ENCODE results near the gene ARHGAP26.

ARHGAP26 gene

DNA sequence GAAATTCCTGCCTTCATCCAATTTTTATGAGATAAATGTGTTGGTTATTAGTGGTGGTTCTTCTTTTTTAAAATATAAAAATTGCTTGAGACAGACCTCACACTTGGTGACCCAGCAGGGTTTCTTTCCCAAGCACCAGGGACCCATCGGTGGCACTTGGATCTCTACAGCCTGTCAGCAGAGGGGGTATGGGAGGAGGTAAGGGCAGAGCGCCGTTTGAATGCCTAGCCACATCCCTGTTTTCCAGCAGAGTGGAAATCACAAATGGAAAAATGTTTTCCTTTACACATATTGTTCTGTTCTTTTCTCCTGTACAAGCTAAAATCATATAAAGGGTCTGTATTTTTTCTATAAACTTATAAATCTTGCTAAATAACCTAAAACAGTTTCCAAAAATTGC lies 385.3 kb downstream of the ARHGAP26 start:
- DNase-seq, result no peak

- DNase-seq, result no peak
Measured at GRCh38 chr5:143156086-143156485, 385.9 kb downstream of the ARHGAP26 start.

DNA sequence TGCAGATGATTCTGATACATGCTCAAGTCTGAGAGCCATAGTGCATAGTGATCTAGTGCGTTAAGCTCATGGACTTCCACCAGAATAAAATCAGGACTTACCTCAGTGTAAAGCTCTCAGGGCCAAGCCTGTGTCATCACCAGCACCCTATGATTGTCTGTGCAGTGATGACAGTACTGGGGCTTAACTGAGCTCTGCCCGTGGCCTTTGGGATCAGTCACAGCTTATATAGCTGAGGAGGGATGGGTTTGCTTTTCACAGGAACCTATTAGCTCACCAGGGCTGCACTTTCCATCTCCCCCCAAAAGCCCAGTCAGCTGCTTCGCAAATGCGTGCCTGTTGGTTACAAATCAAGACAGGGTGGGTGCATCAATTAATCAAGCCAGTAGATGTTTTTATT lies 386.4 kb downstream of the ARHGAP26 start:
- no peak for DNase-seq

GRCh38 chr5:143159031-143159430 lies 388.9 kb downstream of the ARHGAP26 start:
- no peak for DNase-seq

- peak; percentile 29 for DNase-seq
Measured at GRCh38 chr5:143161885-143162540, 391.8 kb downstream of the ARHGAP26 start.

- no peak for DNase-seq
Measured at GRCh38 chr5:143162810-143163209, 392.6 kb downstream of the ARHGAP26 start.

- no peak for DNase-seq
Measured at GRCh38 chr5:143164557-143164956, 394.4 kb downstream of the ARHGAP26 start.

DNA sequence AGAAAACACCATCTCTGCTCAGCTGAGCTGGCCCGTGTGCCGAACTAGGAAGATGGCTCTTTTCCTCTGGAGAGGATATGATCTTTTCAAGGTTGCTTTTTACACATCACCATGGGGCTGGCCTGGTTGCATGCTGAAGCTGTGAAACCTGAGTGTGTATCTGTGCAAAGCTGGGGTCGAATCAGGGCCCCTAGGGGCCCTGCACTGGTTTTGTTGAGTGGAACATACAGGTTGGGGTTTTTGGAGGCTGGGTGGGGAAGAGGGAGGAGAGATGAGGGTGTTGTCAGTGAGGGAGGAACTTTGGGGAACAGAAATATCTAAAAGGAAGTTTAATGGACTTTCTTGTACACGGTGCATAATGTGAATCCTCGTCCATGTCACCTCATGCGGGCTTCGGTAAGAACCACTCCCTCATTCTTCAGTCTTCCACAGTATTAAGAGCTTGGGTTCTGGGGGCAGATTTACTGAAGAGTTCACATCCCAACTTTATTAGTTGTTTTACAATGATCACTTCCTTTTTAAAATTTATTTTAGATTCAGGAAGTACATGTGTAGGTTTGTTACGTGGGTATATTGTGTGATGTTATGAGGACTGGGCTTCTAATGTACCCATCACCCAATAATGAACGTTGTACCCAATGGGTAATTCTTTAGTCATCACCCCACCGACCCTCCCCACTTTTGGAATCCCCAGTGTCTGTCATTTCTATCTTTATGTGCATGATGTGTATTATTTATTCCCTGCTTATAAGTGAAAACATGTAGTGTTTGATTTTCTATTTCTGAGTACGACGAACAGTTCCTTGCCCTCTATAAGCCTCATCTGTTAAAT lies 395.1 kb downstream of the ARHGAP26 start:
- DNase-seq, result no peak

DNA sequence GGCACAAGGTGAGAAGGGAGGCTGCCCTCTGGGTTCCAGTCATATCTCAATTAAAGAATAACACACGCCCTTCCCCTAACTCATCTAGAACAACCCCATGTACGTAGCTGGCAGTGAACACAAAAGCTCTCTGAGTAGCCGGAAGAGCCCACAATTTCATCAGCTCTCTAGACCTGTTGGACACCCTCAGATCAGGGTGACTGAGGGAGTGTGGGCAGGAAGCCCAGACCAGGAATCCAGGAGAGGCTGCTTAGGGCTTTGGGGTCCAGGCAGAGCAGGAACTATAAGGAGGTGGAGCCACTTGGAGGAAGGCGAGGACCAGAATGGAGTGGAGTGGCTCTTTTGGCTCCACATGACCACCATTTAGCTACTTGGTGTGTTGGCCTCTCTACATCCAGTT lies 395.9 kb downstream of the ARHGAP26 start:
- DNase-seq, result no peak

DNA sequence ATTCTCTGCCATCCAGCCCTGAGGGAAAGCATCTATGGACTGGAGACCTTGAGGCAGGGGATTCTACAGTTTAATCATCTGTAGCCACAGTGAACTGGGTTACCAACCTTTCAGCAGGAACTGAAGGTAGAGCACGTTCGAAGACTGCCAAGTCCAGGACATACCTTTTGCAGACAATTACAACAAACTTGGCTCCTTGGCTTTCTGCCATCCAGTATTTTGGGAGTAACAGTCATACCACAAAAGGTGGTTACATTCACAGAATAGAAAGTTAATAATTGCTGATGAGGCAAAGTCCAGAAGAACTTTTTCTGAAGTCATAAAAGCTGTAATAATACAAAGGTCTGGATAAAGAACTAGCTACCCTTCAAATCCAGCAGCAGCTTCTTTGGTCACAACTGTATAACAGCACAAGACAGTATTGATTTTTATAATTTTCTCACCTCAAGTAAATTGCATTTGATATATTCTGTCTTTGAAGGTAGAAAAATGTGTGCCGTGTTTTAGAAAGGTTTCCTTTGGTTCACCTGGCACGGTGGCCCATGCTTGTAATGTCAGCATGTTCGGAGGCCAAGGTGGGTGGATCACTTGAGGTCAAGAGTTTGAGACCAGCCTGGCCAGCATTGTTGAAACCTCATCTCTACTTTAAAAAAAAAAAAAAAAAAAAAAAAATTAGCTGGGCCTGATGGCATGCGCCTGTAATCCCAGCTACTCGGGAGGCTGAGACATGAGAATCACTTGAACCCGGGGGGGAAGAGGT lies 396.7 kb downstream of the ARHGAP26 start:
- DNase-seq, result no peak

DNA sequence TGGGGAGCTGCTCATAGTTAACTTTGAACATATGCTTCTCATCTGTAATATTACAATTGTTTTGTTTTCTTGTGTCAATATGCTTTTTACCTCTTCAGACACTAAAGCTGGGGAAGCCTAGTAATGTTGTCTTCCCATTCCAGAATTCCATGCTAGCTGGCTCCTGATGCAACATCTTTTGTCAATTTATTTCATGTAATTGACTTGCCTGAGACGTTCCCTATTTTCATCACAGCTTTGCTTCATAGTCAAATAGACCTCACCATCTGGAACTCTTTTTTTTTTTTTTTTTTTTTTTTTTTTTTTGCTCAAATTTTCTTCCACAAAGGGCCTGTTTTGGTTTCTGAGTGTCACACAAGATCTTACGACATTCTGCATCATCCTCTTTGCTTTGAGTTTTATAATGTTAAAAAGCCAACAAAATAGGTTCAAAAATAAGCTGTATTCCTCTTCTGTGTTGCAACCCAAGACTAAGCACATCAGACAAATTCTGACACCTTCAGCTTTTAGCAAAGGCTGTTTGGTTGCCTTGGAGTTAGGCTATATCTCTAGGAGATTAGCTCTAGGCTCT lies 398.1 kb downstream of the ARHGAP26 start:
- DNase-seq, result no peak

DNA sequence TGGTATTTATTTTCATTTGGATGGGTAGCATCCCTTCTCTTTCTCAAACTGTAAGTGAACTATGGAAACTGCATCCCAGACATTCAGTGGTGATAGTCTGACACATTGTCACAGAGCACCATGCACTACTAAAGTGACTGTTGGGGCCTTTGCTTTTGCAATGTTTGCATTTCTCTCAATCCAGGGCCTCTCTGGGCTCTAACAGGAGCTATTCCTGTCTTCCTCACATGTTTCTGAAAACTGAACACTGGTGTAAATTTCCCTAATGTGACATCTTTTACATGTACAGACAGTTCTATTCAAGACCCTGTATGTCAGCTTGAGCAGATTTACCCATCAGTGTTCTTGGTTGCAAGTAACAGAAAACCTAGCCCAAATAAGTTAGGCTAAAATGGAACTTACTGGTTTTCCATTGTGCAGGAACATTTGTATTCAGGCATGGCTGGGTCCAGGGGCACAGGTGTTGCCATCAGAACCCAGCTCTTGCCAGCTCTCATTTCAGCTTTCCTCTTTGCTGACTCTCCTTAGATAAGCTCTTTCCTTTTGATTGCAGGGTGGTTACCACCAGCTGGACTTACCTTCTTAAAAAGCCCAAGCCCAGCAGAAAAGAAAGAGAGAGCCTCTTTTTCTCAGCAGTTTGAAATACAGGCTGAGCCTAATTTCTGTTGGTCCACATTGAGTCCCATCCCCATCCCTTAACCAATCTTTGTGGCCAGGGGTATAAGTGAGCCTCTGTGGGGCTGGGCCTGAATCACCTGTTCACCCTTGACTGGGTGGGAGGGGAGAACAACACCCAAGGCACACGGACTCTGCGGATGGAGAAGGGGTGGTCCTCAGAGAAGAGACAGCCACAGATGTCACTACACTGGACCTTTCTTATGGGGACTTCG lies 399.0 kb downstream of the ARHGAP26 start:
- no peak for DNase-seq

- no peak for DNase-seq
Measured at GRCh38 chr5:143170104-143170503, 399.9 kb downstream of the ARHGAP26 start.

DNA sequence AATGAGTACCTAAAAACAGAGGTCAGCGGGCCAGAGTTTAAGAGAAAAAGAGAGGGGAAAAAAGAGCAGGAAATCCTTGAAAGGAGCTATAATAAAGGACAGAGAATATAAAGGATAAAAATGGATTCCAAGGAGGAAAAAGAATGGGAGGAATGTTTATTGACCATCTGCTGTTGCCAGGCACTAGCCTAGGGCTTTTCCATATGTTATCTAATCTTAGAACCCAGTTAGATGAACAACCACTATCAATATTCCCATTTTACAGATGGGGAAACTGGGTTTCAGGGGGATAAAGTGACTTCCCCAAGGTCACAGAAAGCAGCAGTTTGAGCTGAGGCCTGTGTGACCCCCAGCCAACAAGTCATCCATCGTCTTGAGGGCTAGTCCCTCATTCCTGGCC lies 400.8 kb downstream of the ARHGAP26 start:
- no peak for DNase-seq

DNA sequence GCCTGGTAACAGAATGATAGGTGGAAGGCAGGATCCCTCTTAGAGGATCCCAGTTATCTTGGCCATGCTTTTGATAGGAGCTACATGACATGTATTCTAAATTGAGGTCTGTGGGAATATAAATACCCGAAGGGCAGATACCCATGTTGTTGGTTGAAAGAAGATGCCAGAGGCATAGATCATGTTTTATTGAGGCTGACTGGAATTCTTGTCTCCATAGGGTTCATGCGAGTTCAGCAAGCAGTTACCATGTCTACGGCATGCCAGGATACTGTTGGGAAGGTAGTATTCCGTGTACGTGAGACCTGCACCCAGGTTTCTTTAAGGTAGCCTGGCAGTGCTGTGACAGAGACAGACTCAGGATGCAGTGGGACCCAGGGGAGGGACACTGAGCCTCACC lies 402.6 kb downstream of the ARHGAP26 start:
- DNase-seq, result no peak

DNA sequence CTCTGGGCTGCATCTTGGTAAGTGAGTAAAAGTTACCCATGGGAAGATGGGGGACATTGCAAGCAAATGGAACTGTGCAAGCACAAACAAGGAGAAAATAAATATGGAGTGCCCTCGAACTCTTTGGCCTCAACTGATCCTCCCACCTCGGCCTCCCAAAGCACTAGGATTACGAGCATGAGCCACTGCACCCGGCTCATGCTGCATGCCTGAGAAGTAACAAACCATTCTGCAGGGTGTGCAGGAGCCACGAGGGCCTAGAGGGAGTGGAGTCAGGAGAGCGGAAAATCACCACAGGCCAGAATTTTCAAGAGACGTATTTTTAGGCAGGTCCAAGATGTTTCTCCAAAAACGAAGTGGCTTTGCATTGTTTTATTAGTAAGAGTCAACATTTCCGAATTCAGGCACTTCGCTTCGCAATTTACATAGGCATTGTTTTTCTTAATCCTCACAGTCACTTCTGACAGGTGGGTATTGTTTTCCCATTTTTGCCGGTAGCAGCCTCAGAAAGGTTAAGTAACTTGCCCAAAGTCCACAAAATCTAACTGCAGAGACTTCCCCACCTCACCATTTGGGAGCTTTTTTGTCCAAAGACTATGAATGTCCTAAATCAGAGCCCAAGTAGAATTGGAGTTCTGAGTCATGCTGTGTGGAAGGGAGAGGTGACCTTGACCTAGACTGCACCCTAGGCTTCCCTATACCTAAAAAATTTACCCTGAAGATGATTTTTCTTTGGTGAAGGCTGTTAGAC lies 403.1 kb downstream of the ARHGAP26 start:
- no peak for DNase-seq

GRCh38 chr5:143174714-143175398 lies 404.7 kb downstream of the ARHGAP26 start:
- DNase-seq, result no peak

DNA sequence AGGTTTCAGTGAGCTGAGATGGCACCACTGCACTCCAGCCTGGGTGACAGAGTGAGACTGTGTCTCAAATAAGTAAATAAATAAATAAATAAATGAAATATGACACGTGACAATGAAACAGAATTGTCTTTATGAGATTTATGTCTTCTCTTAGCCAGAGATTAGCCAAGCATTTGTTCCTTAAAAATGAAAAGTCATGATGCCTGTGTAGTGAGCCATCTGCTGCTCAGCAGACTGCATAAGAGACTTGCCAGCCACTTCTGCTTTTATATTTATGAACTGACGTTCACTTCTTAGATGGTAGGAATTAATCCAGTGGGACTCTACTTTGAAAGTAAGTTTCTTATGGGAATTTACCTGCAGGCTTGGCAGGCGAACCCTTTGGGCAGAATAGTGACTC lies 405.9 kb downstream of the ARHGAP26 start:
- no peak for DNase-seq

DNA sequence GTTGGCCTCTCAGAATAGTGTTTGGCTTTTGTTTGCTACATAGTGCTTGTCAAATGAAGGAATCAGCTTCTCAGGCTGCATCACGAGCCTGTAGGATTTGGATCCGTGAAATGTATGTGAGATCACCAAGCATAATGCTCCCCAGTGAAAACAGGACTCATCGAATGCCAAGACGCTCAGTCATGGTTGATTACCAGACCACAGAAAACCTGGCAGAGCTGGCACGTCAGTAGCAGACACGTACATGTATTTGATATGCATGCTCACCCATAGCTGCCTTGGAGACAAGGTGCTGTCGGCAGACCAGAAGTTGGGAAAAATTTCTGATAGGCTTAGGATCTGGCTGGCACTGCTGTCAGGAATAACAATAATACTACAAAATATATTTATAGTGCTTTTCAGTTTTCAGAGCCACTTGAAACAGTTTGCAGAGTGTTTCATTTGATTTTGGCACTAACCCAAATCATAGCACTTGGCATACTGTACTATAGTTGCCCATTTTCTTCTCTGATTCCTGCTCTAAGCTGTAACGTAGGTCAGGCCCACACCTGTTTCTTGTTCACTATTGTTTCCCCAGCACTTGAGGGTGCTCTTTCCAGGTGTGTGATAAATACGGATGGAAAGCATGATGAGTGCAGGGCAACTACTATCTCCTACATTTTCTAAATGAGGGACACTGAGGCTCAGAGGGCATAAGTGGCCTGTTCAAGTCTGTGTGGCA lies 407.2 kb downstream of the ARHGAP26 start:
- DNase-seq, result no peak

DNA sequence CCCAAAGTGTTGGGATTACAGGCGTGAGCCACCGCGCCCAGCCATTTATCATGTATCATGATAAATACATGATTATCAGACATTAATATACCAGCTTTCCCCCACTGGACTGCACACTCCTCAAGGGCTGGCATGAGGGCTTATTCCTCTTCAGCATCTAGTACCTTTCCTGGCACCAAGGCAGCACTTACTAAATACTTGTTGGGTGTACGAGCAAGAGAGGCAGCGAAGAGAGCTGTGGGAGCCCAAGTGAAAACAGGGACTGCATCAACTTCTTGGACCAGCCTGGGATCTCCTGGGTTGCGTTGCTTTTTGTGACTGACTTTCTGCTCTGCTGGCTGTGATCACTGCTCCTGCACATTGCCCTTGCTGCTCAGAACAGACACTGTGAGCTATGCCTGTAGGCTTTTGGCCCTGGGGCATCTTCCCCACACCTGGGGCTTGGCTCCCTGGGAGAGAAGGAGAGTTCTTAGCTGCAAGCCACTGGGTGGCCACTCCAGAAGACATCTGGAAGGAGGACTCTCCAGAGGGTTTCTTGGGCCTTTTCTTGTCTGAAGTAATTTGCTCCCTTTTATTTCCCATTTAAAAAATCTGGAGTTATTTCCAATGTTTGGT lies 409.1 kb downstream of the ARHGAP26 start:
- DNase-seq, result no peak

Measured in SIG-M5 (cell line).